OCI-LY3 (cell line): ENCODE data around the gene LTN1.

Source experiments
- H2AFZ ChIP-seq: fragments of 200-600, 300-600 bp; shearing (Covaris generic); 2 replicates; pipeline ENCODE4 v1.6.0; 2014; ENCODE audit warnings: antibody characterized with exemption, low read depth, low read length
- H3K27ac ChIP-seq: fragments of 200-600, 300-600 bp; sonication (generic); 2 replicates; pipeline ENCODE4 v1.5.1; 2014; ENCODE audit warnings: mild to moderate bottlenecking, low read length, moderate library complexity, mixed read lengths
- H3K27me3 ChIP-seq: fragments of 200-600, 300-600 bp; sonication (generic); 2 replicates; pipeline ENCODE4 v1.6.1; 2014; ENCODE audit warnings: low read depth, low read length, mixed read lengths
- H3K36me3 ChIP-seq: fragments of 200-600, 300-600 bp; sonication (generic); replicated peaks from 2 replicates; pipeline ENCODE3; 2014; ENCODE audit warnings: low read depth, low read length, mixed read lengths
- H3K4me1 ChIP-seq: fragments of 300-600, 200-600 bp; sonication (generic); 2 replicates; pipeline ENCODE4 v1.6.1; 2014; ENCODE audit warnings: low read length, mixed read lengths
- H3K4me2 ChIP-seq: fragments of 200-600, 300-600 bp; sonication (generic); 2 replicates; pipeline ENCODE4 v1.6.1; 2014; ENCODE audit warnings: low read length, mixed read lengths
- H3K4me3 ChIP-seq: fragments of 300-600, 200-600 bp; sonication (generic); 2 replicates; pipeline ENCODE4 v1.5.1; 2014; ENCODE audit warnings: antibody characterized with exemption, mild to moderate bottlenecking, low read length, moderate library complexity
- H3K79me2 ChIP-seq: fragments of 300-600, 200-600 bp; shearing (Covaris generic); 2 replicates; pipeline ENCODE4 v1.6.1; 2014; ENCODE audit warnings: mild to moderate bottlenecking, low read length, mixed read lengths
- H3K9ac ChIP-seq: fragments of 300-600, 200-600 bp; shearing (Covaris generic); 2 replicates; pipeline ENCODE4 v1.6.0; 2014; ENCODE audit warnings: mild to moderate bottlenecking, low read length, moderate library complexity
- H3K9me3 ChIP-seq: fragments of 200-600, 300-600 bp; shearing (Covaris generic); 2 replicates; pipeline ENCODE4 v1.6.1; 2014; ENCODE audit warnings: low read length, mixed read lengths; ENCODE audit not compliant: insufficient read depth
- H4K20me1 ChIP-seq: fragments of 200-600, 300-600 bp; sonication (generic); 2 replicates; pipeline ENCODE4 v1.6.1; 2016; ENCODE audit warnings: low read length, mixed read lengths; ENCODE audit not compliant: insufficient read depth
- CTCF ChIP-seq: fragments of 200-600, 300-600 bp; sonication (generic); IDR thresholded peaks from 2 replicates; pipeline ENCODE4 v1.5.1; 2014; ENCODE audit warnings: antibody characterized with exemption, low read length, low read depth
- EZH2phosphoT487 ChIP-seq: fragments of 200-600 bp; shearing (Covaris generic); IDR thresholded peaks from 2 replicates; pipeline ENCODE4 v1.6.1; 2018; ENCODE audit warnings: antibody characterized with exemption, mixed run types, low read depth

LTN1 gene

DNA sequence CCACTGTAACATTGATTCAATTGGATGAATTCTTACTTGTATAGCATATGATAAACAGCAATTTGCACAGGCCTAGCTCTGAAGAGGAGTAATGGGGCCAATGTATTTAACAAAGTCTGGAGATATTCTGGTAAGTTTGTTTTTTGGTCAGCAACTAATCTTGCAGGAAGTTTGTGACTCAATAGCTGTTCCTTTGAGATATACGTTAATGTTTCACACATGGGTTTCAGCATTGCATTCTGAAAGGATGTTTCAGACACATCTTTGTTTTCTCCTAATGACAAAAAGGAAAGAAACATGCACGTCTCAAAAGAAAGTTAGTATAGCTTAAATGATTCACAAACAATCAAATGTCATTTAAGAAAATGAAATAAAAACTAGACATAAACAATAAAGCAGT lies 49.0 kb downstream of the LTN1 start:
- H3K4me2 ChIP-seq = no peak overlapping the region
- H4K20me1 ChIP-seq = no peaks in the 10 kb centered on the region
- no peak overlapping the region for H2AFZ ChIP-seq
- no peaks in the 10 kb centered on the region for H3K79me2 ChIP-seq
- no peak for TF ChIP-seq EZH2phosphoT487
- TF ChIP-seq CTCF = no peak
- H3K27me3 ChIP-seq = no peaks in the 10 kb centered on the region
- no peak overlapping the region for H3K9ac ChIP-seq
- H3K4me3 ChIP-seq = no peak overlapping the region
- no peaks in the 10 kb centered on the region for H3K9me3 ChIP-seq
- H3K4me1 ChIP-seq = no peaks in the 10 kb centered on the region
- no peak overlapping the region for H3K27ac ChIP-seq
- H3K36me3 ChIP-seq = peaks cover 12% of the 10 kb centered on the region

- no peak for TF ChIP-seq EZH2phosphoT487
- TF ChIP-seq CTCF = no peak
Observed at GRCh38 chr21:28938726-28939125, 54.0 kb downstream of the LTN1 start.

DNA sequence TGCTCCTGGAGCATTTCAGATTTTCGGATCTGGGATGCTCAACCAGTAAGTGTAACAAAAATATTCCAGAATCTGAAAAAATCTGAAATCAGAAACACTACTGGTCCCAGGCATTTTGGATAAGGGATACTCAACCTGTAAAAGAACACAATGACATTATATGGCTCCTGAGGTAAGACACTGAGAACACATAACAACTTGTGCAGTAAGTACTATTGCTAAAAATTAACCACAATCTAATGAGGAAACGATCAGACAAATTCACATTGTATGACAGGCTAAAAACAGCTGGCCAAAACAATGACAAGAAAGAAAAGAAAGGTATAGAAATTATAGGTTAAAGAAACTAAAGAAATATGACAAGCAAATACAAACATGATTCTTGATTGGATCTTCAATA lies 54.9 kb downstream of the LTN1 start:
- no peak overlapping the region for H3K4me2 ChIP-seq
- H4K20me1 ChIP-seq = no peaks in the 10 kb centered on the region
- no peak overlapping the region for H3K4me3 ChIP-seq
- H3K4me1 ChIP-seq = no peaks in the 10 kb centered on the region
- no peaks in the 10 kb centered on the region for H3K9me3 ChIP-seq
- TF ChIP-seq EZH2phosphoT487 (no peak), CTCF (no peak)
- H3K27ac ChIP-seq = no peak overlapping the region
- H3K79me2 ChIP-seq = no peaks in the 10 kb centered on the region
- H2AFZ ChIP-seq = no peak overlapping the region
- peaks cover 8% of the 10 kb centered on the region for H3K36me3 ChIP-seq
- H3K9ac ChIP-seq = no peak overlapping the region
- no peaks in the 10 kb centered on the region for H3K27me3 ChIP-seq

More at GRCh38 chr21:28938726-28939125, 54.0 kb downstream of the LTN1 start:
- H3K79me2 ChIP-seq = no peaks in the 10 kb centered on the region
- no peak overlapping the region for H3K4me3 ChIP-seq
- H3K9me3 ChIP-seq = no peaks in the 10 kb centered on the region
- H3K27me3 ChIP-seq = no peaks in the 10 kb centered on the region
- H3K4me2 ChIP-seq = no peak overlapping the region
- H3K9ac ChIP-seq = no peak overlapping the region
- no peak overlapping the region for H2AFZ ChIP-seq
- no peaks in the 10 kb centered on the region for H4K20me1 ChIP-seq
- no peak overlapping the region for H3K27ac ChIP-seq
- peaks cover 11% of the 10 kb centered on the region for H3K36me3 ChIP-seq
- no peaks in the 10 kb centered on the region for H3K4me1 ChIP-seq

DNA sequence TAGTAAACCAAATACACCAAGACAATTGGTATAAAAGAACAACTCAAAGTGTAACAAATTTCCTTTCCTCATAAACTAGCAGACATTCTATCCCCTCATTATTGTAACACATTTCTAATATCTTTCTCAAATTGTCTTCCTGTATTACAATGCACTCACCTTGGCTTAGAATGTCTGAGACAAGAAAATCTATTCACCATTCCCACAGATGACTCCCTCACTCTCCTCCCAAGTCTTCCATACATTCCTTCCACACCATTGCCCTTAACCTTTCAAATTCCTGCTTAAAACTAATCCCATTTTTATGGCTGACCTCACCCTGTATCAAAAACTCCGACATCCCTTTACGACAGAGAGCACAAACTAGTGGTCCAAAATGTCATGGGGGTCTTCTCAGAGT lies 56.0 kb downstream of the LTN1 start:
- Histone ChIP-seq H3K4me1 (no peaks in the 10 kb centered on the region), H3K36me3 (peaks cover 7% of the 10 kb centered on the region), H3K4me2 (no peak overlapping the region), H3K27ac (no peak overlapping the region), H3K27me3 (no peaks in the 10 kb centered on the region), H2AFZ (no peak overlapping the region), H3K9ac (no peak overlapping the region), H4K20me1 (no peaks in the 10 kb centered on the region), H3K9me3 (no peaks in the 10 kb centered on the region), H3K4me3 (no peak overlapping the region), H3K79me2 (no peaks in the 10 kb centered on the region)
- TF ChIP-seq CTCF (no peak), EZH2phosphoT487 (no peak)
